C4-2B (cell line): ENCODE results near the gene RAB8A.

Experiments
- CTCF ChIP-seq: fragments of 450-650 bp; conservative IDR thresholded peaks from 2 replicates; pipeline ENCODE4 v1.5.1; 2017; ENCODE audit warnings: mild to moderate bottlenecking
- ZFX ChIP-seq: fragments of 450-650 bp; IDR thresholded peaks from 2 replicates; pipeline ENCODE4 v1.6.1; 2017

- no peak for TF ChIP-seq CTCF
- TF ChIP-seq ZFX: no peak
Observed at GRCh38 chr19:16141043-16141442, 29.4 kb downstream of the RAB8A start.
